Measurements from ENCODE around the gene FHAD1.

FHAD1 gene

GRCh38 chr1:15342408-15342967 lies 95.5 kb downstream of the FHAD1 start:
- in situ Hi-C loops (cut with MboI; ENCODE audit: low sequenced_read_pairs) = no loop called here

- in situ Hi-C loops (cut with MboI; ENCODE audit: low sequenced_read_pairs) = no loop called here
These were observed 96.1 kb downstream of the FHAD1 start for GRCh38 chr1:15343099-15343498.

GRCh38 chr1:15343729-15344128 lies 96.7 kb downstream of the FHAD1 start:
- in situ Hi-C loops (cut with MboI; ENCODE audit: low sequenced_read_pairs) = no loop called here

- in situ Hi-C loops (cut with MboI; ENCODE audit: low sequenced_read_pairs) = no loop called here
These were observed 97.4 kb downstream of the FHAD1 start for GRCh38 chr1:15344380-15344779.

GRCh38 chr1:15344800-15345704 lies 98.0 kb downstream of the FHAD1 start:
- in situ Hi-C loops (cut with MboI; ENCODE audit: low sequenced_read_pairs) = no loop called here

GRCh38 chr1:15345705-15346345 lies 98.8 kb downstream of the FHAD1 start:
- in situ Hi-C loops (cut with MboI; ENCODE audit: low sequenced_read_pairs) = no loop called here

- in situ Hi-C loops (cut with MboI; ENCODE audit: low sequenced_read_pairs) = no loop called here
These were observed 99.5 kb downstream of the FHAD1 start for GRCh38 chr1:15346346-15347030.

GRCh38 chr1:15347182-15347581 lies 100.2 kb downstream of the FHAD1 start:
- in situ Hi-C loops (cut with MboI; ENCODE audit: low sequenced_read_pairs) = no loop called here

- in situ Hi-C loops (cut with MboI; ENCODE audit: low sequenced_read_pairs) = no loop called here
These were observed 101.6 kb downstream of the FHAD1 start for GRCh38 chr1:15348648-15349047.

- in situ Hi-C loops (cut with MboI; ENCODE audit: low sequenced_read_pairs) = no loop called here
These were observed 102.1 kb downstream of the FHAD1 start for GRCh38 chr1:15349133-15349532.

GRCh38 chr1:15350151-15350550 lies 103.1 kb downstream of the FHAD1 start:
- in situ Hi-C loops (cut with MboI; ENCODE audit: low sequenced_read_pairs) = no loop called here

GRCh38 chr1:15350551-15351200 lies 103.7 kb downstream of the FHAD1 start:
- in situ Hi-C loops (cut with MboI; ENCODE audit: low sequenced_read_pairs) = no loop called here

- in situ Hi-C loops (cut with MboI; ENCODE audit: low sequenced_read_pairs) = no loop called here
These were observed 104.3 kb downstream of the FHAD1 start for GRCh38 chr1:15351310-15351709.

- in situ Hi-C loops (cut with MboI; ENCODE audit: low sequenced_read_pairs) = no loop called here
These were observed 105.3 kb downstream of the FHAD1 start for GRCh38 chr1:15352128-15352957.

GRCh38 chr1:15353839-15354579 lies 107.0 kb downstream of the FHAD1 start:
- in situ Hi-C loops (cut with MboI; ENCODE audit: low sequenced_read_pairs) = no loop called here

- in situ Hi-C loops (cut with MboI; ENCODE audit: low sequenced_read_pairs) = no loop called here
These were observed 107.5 kb downstream of the FHAD1 start for GRCh38 chr1:15354580-15354965.

- in situ Hi-C loops (cut with MboI; ENCODE audit: low sequenced_read_pairs) = no loop called here
These were observed 109.1 kb downstream of the FHAD1 start for GRCh38 chr1:15355968-15356625.

GRCh38 chr1:15357612-15358207 lies 110.7 kb downstream of the FHAD1 start:
- in situ Hi-C loops (cut with MboI; ENCODE audit: low sequenced_read_pairs) = no loop called here
